ENCODE results near the gene ATP5F1B. TPM values are rescaled to one million over a fixed set of nuclear protein-coding genes. Genes with fewer than 3 reads are reported as not detected.
A peak's percentile ranks its signal among the peaks of the same experiment; 100 is the strongest.

Gene ATP5F1B
- total RNA-seq: 570 TPM
- long read RNA-seq, transcript ATP5F1B-201 (10 exons, 1,839 nt): major isoform, 826 of 900 reads
- long read RNA-seq, partial matches to known transcripts: 34 of 900 reads
- long read RNA-seq, other reads (novel, unspliced or antisense): 39 of 900 reads

DNA sequence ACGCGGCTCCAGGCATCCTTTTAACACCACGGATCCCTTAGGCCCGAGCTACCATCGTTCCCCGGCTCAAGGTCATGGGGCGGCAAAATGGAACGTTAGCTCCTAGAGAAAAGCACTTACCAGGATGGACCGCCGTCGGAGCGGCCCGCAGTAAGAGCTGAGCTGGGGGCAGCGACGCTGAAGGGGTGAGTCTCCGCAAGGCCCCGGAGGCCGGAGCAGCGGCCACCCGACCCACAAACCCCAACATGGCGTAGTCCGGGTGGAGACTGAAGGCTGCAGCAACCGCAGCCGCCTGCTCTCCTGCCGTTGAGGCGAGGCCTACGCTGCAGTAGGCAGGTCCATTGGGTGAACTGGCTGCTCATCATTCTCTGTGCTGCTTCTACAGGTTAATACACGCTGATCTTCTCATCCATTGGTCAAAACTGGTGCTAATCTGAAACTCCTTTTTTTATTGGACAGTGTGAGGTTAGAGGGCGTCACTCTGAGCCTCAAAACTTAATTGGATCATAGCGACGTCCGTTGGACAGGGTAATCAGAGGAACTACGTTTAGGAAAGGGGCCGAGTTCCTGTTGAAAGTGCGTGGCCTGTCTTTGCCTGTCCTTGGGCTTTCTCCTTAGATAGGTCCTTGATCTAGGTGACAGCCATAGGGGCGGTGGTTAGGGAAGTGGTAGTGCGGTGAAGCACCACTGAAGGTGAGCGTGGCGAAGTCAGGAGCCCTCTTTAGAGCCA is at the start of gene ATP5F1B:
ATP5F1B (minus strand) TSS at position 268 of the 730 bp plus-strand sequence; CDS start at position 247, 21 bp downstream.
- DNase-seq (ENCODE audit: low spot score): peak; percentile 94

DNA sequence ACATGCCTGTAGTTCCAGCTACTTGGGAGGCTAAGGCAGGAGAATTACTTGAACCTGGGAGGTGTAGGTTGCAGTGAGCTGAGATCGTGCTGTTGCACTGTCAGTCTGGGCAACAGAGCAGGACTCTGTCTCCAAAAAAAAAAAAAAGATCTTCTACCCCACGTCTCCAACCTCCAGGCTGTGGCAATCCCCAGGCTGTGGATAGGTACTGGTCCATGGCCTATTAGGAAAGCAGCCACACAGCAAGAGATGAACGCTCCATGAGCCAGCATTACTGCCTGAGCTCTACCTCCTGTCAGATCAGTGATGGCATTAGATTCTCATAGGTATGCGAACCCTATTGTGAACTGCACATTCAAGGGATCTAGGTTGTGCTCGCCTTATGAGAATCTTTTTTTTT is 48.4 kb upstream of the ATP5F1B start:
- DNase-seq (ENCODE audit: low spot score): peak; percentile 41

DNA sequence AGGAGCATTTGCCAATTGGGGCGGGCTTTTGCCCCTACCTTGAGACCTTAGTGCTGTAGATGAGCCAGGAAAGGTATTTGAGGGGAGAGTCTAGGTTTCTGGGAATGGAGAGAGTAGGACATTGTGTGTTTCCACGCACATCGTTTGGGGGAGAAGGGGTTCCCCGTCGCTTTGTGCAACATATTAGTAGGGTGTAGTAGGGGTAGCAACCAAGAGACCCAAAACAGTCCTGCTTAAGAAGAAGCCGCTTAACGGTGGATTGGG is 43.0 kb upstream of the ATP5F1B start:
- no peak for DNase-seq (ENCODE audit: low spot score)

DNA sequence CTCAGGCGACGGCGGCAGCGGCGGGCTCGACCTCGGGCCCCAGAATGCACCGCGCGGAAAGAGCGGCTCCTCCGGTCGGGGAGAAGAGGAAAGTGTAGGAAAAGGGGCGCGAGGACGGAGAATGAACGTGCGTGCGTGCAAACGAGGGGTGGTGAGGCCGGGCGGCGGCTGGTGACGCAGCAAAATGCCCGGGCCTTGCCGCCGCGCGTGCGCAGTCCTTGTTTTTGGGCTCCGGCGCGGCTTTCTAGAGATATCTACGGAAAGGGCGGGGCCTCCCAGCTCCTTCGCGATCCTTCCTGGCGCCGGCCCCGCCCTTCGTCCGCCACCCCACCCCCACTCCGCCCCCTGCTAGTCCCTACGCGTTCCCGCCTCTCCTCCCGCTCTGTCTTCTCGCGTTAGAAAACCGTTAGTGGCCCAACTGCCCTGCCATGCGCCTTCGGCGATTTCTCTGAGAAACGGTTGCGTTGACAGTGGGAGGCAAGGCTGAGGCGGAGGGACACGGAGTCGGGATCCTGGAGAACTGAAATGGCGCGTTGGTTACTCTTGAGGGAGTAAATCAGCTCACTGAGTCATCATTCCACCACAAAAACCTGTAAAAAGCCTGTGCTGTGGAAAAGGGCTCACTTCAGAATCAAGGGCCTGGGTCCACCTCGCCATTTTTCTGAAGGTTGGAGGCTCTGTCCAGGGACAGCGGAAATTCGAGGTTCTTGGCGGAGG is 42.5 kb upstream of the ATP5F1B start, which contains the start of gene PTGES3:
PTGES3 (minus strand) TSS at position 156 of the 717 bp plus-strand sequence. CDS start 285 bp downstream, outside the sequence.
- peak; percentile 99 for DNase-seq (ENCODE audit: low spot score)

DNA sequence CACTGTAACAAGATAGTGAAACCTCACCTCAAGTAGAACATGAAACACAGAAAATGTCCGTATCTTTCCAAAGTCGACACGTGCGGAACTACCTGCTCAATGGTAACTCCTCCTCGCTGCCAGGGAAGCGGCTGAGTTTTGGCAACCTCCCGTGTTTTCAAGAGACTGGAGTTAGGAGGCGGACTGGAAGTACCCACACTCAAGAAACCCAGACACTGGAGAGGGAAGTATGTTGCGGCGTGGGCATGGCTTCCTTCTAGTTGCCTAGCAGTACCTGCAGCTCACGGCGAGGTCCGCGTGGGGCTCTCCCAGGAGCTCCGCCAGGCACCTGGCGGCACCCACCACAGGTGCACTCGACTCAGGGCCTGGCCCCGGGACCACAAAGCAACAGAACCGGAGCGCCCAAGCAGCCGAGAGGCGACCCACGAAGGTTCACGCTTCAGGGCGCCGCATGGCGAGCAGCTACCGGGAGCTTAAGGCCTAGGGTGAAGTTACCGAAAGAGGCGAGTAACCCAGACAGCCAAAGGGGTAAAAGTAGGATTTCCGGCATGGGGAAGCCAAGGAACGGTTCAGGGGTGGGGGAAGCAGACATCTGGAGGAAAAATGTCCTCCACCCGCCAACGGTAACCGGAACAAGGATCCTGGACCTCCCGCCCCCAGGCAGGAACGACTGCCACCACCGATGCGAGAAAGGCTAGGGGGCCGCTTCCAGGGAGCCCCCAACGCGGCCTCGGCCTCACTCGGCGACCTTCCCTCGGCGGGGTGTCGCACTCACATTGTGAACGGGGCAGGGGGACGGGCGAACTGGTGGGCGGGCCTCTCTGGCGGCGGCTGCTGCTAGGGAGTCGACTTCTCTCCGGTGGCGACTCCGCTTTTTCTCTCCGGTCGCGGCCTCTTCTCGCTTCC is 41.7 kb upstream of the ATP5F1B start:
- peak; percentile 89 for DNase-seq (ENCODE audit: low spot score)

DNA sequence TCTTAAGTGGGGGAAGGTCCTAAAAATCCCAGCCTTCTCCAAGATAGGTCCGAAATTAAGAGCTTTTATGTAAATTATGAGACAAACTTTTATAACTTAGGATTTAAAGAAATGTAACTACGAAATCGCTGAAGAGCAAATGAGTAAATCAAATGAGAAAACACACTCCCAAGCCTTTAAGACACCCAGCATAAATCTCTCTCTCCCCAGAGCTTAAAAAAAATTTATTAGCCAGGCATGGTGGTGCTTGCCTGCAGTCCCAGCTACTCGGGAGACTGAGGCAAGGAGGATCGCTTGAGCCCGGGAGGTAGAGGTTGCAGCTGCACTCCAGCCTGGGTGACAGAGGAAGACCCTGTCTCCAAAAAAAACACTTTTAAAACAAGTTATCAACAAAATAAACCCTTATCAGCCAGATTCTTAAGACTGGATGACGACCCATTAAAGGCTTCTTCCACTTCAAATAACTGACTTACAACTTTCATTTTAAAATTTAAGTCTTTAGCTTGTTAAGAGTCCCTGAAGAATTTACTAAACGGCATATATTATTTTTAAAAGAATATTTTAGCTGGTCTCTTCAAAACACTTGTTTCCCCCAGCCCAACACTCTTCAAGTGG is 39.1 kb upstream of the ATP5F1B start:
- DNase-seq (ENCODE audit: low spot score): peak; percentile 55

DNA sequence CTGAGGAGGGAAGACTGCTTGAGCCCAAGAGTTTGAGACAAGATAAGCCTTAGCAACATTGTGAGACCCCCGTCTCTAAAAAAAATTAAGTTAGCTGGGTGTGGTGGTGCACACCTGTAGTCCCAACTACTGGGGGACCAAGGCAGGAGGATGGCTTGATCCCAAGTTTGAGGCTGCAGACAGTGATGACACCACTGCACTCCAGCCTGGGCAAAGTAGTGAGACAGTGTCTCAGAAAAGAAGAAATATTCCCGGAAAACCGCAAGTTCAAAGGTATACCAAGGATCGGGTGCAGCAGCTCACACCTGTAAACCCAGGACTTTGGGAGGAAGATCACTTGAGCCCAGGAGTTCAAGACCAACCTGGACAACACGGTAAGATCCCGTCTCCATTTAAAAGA is 36.5 kb upstream of the ATP5F1B start:
- DNase-seq (ENCODE audit: low spot score): peak; percentile 8

DNA sequence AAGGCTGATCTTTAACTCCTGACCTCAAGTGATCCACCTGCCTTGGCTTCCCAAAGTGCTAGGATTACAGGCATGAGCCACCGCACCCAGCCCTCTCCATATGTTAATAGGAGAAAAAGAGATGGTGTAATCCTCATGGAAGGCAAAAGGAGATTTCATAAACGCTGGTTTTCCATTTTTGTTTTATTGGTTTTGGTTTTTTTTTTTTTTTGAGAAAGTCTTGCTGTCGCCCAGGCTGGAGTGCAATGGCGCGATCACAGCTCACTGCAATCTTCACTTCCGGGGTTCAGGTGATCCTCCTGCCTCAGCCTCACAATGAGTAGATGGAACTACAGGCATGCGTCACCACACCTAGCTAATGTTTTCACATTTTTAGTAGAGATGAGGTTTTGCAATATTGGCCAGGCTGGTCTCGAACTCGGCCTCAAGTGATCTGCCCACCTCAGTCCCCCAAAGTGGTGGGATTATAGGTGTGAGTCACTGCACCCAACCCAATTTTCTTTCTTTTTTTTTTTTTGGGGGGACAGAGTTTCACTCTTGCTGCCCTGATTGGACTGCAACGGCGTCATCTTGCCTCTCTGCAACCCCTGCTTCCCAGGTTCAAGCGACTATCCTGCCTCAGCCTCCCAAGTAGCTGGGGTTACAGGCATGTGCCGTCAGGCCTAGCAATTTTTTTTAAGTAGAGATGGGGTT is 34.2 kb upstream of the ATP5F1B start:
- peak; percentile 30 for DNase-seq (ENCODE audit: low spot score)

DNA sequence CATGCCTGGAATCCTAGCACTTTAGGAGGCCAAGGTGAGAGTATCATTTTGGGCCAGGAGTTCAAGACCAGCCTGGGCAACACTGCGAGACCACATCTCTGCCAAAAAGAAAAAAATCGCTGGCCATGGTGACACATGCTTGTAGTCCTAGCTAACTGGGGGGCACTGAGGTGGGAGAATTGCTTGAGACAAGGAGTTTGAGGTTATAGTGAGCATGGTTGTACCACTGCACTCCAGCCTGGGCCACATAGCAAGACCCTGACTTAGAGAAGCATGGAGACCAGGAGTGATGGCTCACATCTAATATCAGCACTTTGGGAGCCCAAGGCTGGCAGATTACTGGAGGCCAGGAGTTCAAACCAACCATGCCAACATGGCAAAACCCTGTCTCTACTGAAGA is 33.1 kb upstream of the ATP5F1B start:
- DNase-seq (ENCODE audit: low spot score): peak; percentile 47

DNA sequence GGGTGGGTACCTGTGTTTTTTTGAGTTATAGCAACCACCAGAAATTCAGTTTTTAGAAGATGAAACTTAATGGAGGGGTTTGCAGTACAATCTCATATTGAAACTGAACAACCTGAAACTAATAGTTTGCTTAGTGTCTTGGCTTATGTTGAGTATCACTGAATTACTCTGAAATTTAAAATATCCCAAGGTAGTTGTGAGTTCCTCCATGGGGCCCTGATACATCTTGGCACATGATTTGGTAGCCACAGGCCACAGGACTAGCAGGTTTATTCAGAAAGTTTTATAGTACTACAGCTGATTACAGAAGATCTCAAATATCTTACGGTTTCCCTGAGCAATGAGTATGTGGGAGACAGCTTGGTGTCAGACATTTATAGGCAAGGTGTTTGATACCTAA is 31.9 kb upstream of the ATP5F1B start:
- DNase-seq (ENCODE audit: low spot score): no peak

DNA sequence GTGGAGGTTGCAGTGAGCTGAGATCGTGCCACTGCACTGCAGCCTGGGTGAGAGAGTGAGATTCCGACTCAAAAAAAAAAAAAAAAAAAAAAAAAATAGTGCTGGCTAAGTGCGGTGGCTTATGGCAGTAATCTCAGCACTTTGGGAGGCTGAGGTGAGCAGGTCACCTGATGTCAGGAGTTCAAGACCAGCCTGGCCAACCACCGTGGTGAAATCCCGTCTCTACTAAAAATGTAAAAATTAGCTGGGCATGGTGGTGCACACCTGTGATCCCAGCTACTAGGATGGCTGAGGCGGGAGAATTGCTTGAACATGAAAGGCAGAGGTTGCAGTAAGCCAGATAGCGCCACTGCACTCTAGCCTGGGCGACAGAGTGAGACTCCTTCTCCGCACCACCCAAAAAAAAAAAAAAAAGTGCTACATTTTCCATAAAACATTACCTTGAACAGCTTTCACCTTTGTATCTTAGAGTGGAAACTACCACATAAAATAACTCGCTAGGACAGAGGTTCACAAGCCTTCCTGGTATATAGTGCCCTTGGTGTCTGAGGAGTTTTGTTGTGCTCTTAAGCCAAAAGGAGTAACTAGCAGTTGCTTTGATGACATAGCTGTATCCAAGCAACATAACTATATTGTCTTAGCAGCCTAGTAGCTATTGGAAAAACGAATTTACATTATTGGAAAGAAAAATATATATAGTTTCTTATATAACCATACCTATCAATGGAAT is 31.2 kb upstream of the ATP5F1B start:
- peak; percentile 39 for DNase-seq (ENCODE audit: low spot score)

DNA sequence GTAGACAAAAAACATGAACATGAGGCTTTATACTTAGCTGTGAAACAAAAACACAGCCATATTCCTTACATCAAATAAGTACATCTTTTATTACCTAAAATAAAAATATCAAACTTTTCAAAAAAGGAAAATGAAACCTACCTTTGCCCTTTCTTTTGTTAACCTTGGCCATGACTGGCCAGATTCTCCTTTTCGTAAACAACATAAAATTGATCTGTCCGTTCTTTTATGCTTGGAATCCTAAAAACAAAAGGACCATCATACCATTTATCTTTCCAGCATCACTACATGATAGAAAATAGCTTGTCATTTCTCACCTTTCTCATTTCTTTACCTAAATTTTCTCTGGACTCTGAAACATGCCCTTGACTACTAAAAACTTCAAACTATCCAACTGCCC is 25.8 kb upstream of the ATP5F1B start:
- no peak for DNase-seq (ENCODE audit: low spot score)

DNA sequence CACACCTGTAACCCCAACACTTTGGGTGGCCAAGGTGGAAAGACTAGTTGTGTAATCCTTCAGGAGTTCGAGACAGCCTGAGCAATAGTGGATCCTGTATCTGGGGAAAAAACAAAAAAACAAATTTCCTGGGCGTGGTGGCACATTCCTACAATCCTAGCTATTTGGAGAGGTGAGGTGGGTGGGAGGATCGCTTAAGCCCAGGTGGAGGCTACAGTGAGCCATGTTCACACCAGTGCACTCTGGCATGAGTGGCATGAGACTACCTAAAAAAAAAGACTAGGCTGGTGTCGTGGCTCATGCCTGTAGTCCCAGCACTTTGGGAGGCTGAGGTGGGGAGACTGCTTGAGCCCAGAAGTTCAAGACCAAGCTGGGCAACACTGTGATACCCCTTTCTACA is 25.1 kb upstream of the ATP5F1B start:
- peak; percentile 22 for DNase-seq (ENCODE audit: low spot score)

DNA sequence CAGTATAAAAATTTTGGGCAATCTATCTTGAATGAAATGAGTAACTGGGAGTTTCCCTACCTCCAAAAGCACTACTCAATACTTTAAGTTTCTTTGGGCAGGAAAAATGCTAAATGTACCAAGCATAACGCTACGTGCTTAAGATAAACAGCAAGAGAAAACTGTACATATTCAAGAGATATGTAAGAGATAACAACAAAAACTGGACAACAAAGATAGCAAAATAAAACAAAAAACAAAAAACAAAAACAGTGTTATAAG is 22.3 kb upstream of the ATP5F1B start:
- no peak for DNase-seq (ENCODE audit: low spot score)

DNA sequence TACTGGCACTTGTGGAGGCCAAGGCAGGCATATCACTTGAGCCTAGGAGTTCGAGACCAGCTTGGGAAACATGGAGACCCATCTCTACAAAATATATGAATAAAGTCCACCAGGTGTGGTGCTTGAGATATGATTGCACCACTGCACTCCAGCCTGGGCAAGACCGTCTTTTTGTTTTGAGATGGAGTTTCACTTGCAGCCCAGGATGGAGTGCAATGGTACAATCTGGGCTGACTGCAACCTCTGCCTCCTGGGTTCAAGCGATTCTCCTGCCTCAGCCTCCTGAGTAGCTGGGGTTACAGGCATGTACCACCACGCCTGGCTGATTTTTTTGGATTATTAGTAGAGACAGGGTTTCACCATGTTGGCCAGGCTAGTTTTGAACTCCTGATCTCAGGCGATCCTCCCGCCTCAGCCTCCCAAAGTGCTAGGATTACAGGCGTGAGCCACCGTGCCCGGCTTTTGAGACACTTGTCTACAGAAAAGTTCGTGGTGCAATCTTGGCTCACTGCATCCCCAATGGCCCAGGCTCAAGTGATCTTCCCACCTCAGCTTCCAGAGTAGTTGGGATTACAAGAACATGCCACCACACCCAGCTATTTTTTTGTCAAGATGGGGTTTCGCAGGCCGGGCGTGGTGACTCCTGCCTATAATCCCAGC is 16.3 kb upstream of the ATP5F1B start:
- DNase-seq (ENCODE audit: low spot score): no peak

DNA sequence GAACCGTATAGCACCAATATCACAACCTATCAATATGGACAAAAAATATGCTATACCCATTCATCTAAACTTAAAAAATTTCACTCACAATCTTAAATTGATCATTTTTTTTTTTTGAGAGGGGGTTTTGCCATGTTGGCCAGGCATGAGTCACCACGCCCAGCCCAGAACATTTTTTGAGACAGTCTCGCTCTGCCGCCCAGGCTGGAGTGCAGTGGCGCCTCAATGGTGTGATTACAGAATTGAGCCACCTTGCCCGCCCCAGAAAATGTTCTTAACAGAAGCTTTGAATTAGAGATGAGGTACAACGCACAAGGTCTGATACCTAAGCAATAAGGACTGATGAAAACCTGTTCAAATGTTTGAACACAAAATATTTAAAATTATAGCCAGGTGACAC is 15.8 kb upstream of the ATP5F1B start:
- no peak for DNase-seq (ENCODE audit: low spot score)

DNA sequence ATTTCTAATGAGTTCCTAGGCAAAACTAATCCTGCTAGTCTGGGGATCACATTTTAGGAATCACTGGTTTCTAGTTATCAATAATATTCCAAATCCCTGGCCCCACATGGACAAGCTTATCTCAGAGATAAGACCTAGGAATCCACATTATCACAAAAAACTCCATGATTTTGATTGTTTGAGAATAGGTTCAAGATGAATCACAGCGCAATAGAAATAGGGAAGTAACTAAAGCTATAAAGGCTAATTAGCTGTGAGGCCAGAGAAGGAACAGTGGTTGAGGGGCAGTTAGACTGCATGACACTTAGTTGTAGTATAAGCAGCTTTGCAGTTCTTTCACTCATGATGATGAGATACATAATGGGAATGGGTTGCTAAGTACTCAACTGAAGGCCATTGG is 13.1 kb upstream of the ATP5F1B start:
- no peak for DNase-seq (ENCODE audit: low spot score)

DNA sequence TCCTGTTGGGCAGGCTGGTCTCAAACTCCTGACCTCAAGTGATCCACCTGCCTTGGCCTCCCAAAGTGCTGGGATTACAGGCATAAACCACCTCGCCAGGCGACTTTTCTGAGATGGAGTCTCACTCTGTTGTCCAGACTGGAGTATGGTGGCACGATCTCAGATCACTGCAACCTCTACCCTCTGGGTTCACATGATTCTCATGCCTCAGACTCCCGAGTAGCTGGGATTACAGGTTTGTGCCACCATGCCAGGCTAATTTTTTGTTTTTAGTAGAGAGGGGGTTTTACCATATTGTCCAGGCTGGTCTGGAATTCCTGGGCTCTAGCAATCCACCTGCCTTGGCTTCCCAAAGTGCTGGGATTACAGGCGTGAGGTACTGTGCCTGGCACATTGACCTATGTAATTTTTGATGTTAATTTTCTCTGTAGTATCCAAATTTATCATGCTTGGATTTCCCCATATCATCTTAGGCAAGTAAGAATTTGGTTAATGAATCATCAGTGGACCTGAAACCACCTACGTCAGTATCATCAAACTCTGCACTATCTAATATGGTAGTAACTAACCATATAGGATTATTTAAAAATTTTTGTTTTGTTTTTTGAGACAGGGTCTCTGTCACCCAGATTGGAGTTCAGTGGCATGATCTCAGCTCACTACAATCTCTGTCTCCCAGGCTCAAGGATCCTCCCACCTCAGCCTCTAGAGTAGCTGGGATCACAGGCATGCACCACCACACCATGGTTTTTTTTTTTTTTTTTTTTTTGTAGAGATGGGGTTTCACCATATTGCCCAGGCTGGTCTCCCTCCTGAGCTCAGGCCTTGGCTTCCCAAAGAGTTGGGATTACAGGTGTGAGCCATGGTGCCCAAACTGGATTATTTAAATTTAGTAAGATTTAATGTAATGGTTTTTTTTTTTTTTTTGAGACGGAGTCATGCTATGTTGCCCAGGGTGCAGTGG is 11.9 kb upstream of the ATP5F1B start:
- DNase-seq (ENCODE audit: low spot score): peak; percentile 33
